Subcutaneous adipose tissue (tissue), 4 donors: Measurements from ENCODE around the gene PPP1R13B. TPM values are rescaled to one million over a fixed set of nuclear protein-coding genes. Genes with fewer than 3 reads are reported as not detected.

Experiments
- total RNA-seq, 4 donors: library from RNA; depleted of rRNA; stranded (reverse); fragments of >200 nt; gene quantifications; one replicate each; pipeline ENCODE4 v1.1.0, GENCODE V29; 2016
- TF ChIP-seq, protein P1 (sequence below): fragments of 450-650 bp; IDR thresholded peaks from one replicate; pipeline ENCODE4 v1.5.1; 2016; ENCODE audit warnings: low read depth, mild to moderate bottlenecking, control low read depth, antibody characterized with exemption, moderate library complexity

PPP1R13B gene
- total RNA-seq, 4 donors from 2014 or later: 3.6 to 18.8 (median 8.6) TPM

DNA sequence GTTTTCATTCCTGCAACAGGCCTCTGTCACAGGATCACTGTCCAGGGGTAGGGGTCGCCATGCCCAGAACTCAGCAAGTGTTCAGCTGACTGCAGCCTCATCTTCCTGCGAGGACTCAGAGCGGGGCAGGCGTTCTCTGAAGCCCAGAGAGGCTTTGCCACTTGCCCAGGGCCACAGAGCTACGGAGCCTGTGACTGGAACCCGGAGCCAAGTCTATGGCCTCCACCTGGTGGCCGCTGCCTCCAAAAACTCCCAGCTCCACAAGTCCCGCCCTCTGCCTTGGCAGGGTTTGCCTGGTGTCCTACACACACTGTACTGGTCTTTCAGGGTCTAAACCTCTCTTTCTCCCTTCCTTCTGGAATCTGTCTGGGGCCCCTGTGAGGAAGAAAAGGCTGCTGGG lies 8.7 kb upstream of the PPP1R13B start:
- TF ChIP-seq, protein P1, sequence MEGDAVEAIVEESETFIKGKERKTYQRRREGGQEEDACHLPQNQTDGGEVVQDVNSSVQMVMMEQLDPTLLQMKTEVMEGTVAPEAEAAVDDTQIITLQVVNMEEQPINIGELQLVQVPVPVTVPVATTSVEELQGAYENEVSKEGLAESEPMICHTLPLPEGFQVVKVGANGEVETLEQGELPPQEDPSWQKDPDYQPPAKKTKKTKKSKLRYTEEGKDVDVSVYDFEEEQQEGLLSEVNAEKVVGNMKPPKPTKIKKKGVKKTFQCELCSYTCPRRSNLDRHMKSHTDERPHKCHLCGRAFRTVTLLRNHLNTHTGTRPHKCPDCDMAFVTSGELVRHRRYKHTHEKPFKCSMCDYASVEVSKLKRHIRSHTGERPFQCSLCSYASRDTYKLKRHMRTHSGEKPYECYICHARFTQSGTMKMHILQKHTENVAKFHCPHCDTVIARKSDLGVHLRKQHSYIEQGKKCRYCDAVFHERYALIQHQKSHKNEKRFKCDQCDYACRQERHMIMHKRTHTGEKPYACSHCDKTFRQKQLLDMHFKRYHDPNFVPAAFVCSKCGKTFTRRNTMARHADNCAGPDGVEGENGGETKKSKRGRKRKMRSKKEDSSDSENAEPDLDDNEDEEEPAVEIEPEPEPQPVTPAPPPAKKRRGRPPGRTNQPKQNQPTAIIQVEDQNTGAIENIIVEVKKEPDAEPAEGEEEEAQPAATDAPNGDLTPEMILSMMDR: no peak

DNA sequence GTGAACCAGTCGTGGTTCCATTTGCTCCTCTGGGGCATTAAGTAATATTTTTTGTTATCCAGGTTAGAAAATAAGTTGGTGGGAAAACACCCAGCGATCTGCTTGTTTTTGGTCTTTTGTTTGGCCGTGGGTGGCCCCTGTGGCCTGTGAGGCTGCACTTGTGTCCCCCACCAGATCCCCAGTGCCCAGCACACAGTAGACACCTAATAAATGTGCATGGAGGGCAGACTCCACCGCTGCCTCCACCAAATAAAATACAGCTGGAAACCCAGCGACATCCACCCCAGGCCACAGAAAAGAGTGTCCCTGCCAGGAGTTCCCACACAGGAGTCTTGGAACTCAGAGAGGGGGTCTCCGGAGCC lies 8.3 kb upstream of the PPP1R13B start:
- TF ChIP-seq, protein P1: no peak

DNA sequence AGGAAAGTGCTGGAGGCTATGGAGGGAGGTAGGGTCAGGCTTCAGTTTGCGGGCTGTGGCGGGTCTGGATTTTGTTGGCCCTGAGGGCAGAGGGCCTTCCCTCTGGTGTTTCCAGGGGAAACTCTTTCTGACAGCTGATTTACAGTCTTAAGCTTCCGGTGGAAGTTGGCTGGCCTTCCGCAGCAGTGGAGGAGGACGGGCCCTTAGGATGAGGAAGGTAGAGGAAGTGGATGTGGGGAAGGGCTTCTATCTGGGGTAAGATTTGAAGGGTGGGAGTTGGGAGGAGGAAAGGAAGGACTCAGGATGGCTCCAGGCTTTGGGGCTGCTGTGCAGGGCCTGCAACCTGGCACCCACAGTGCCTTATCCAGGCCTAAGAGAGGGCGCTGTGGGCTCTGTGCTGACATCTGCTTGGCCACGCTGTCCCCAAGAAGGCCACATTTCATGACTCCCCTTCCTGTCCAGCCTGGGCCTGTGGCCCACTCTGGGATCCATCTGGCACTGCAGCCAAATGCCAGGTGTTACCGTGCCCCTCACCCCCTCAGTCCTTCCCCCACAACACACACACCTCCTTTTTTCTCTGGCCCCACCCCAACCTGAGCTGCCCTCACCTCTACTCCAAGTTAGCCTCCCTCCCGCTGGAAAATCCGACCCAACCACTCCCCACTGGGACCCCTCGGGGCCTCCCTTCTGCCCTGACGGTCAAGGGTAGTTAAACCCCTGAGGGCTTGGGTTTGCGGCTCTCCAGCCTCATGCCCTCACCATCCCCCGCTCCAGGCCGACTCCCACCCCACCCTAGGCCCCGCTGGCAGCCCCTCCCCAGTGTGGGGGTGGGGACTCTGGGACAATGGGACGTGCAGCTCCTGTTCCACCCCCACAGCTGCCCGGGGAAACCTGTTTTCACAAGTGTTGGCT lies 7.7 kb upstream of the PPP1R13B start:
- TF ChIP-seq, protein P1: no peak

DNA sequence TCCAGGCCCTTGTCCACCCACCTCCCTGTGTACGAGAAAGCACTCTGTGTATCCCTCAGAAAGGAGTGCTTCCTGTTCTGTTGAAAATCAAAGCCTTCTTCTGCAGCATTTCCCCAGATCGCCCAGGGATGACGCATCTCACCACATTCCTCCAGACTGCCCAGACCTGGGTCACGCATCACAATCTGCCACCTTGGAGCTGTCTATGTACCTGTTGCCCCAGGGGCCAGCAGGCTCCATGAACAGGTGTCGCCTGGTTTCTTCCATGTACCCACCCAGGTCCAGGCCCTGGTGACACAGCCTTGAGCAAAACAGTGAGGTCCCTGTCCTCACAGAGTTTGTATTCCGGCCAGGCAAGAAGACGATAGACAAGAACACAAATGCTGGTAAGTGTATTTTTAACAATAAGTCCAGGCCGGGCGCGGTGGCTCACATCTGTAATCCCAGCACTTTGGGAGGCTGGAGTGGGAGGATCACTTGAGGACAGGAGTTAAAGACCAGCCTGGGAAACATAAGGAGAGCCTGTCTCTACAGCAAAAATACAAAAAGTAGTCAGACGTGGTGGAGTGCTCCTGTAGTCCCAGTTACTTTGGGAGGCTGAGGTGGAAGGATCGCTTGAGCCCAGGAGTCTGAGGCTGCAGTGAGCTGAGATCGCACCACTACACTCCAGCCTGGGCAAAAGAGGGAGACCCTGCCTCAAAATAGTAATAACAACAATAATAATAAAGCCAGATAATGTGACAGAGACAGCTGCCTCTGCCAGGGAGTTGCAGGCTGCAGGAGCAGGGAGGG lies 6.8 kb upstream of the PPP1R13B start:
- TF ChIP-seq, protein P1: no peak

DNA sequence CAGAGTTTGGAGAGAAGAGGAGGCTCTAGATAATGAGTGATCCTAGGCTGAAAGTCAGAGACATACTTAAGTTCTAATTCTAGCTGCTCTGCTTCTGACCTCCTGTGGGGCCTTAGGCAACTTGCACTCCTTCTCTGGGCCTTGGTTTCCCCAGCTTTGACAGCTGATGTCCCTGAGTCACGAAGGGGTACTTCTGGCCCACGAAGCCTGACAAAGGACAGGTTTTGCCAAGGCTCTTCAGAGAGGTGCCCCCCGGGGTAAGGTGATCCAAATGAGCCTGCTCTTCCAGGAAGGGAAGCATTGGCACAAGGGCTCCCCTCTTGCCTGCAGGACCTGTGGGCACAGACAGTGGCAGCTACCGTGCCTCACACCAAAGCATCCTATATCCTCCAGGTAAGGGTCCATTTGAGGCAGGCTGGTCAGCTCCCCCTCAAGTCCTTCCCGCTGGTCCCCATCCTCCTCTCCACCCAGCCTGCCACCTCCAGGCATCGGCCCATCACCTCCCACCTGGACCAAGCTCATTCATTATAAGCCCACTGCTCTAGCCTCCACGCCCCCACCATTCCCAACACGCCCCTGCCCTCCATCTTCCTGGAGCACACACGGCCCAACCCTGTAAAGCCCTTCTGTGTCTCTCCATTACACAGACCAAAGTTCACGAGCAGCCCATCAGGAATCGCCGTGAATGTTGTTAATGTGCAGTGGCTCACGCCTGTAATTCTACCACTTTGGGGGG lies 1.9 kb upstream of the PPP1R13B start:
- TF ChIP-seq, protein P1: no peak

DNA sequence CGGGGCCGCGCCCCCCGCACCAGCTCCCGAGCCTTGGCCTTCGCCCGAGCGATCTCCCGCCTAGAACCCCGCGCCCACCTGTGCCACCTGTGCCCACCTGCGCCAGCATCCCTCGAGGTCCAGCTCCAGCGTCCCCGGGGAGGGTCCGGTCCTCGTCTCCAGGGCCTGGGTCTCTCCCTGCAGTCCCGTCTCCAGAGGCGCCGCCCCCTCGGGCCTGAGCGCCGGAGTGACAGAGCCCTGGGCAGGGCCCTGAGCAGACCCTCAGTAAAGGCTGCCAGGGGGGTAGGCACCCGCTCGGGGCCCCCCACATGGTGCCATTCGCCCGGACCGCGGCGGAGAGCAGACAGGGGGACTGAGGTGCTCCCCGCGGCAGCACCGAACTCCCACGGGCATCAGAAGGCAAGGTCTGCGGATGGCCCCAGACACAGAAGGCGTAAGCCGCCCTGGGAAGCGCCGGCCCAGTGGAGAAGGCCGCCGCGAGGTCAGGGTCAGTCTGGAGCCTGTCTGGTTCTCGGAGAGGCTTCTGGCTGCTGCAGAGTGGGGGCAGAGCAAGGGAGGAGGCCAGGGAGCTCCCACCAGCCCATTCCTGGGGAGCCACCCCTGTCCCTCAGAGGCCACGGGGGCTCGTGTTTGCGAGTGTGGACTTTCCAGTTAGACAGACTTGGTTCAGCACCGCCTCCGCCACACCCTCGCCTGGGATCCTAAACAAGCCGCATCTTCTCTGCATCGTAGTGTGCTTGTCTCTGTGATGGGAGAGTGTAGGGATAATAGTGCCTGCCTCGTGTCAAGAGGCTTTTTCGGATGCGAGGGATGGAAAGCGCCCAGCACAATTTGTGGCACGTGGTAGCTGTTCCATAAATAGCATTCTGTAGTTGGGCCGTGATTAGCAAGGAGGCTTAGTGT lies 1.1 kb upstream of the PPP1R13B start:
- TF ChIP-seq, protein P1: no peak
